22Rv1 (cell line): Measurements from ENCODE around the gene PIP5KL1.

ENCODE experiments used
- ZFX ChIP-seq: fragments of 450-650 bp; IDR thresholded peaks from 2 replicates; pipeline ENCODE4 v1.6.1; 2017; ENCODE audit warnings: antibody characterized with exemption, borderline replicate concordance
- TF ChIP-seq, protein P1 (sequence below): fragments of 450-650 bp; IDR thresholded peaks from 2 replicates; pipeline ENCODE4 v1.5.1; 2017; ENCODE audit warnings: mild to moderate bottlenecking

DNA sequence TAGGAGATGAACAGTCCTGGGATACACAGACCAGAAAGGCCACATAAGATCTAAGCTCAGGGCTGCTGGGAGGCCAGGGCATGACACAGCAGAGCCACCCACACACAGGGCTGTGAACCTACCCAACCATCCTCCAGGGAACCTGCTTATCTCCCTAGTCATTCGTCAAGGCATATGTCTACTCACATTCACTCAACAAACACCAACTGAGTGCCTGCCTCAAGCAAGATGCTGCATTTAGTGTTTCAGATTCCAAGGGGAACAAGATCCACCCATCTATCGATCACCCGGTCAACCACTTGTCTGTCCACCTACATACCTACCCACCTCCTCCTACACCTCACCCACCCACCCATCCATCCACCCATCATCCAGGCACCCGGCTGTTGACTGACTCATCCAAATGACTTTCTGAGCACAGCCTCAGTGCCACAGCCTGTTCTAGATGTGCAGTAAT, 5.2 kb upstream of the PIP5KL1 start:
- TF ChIP-seq, protein P1, sequence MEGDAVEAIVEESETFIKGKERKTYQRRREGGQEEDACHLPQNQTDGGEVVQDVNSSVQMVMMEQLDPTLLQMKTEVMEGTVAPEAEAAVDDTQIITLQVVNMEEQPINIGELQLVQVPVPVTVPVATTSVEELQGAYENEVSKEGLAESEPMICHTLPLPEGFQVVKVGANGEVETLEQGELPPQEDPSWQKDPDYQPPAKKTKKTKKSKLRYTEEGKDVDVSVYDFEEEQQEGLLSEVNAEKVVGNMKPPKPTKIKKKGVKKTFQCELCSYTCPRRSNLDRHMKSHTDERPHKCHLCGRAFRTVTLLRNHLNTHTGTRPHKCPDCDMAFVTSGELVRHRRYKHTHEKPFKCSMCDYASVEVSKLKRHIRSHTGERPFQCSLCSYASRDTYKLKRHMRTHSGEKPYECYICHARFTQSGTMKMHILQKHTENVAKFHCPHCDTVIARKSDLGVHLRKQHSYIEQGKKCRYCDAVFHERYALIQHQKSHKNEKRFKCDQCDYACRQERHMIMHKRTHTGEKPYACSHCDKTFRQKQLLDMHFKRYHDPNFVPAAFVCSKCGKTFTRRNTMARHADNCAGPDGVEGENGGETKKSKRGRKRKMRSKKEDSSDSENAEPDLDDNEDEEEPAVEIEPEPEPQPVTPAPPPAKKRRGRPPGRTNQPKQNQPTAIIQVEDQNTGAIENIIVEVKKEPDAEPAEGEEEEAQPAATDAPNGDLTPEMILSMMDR = no peak
- no peak for TF ChIP-seq ZFX
